ENCODE data around the gene SLC47A2. TPM values are rescaled to one million over a fixed set of nuclear protein-coding genes. Genes with fewer than 3 reads are reported as not detected.

Gene SLC47A2
- total and polyA plus RNA-seq, 2 of the 13 experiments (the other 11 are each of a cell fraction or from before 2014, with no cell fraction given), result 0.04 TPM; not detected in 1

DNA sequence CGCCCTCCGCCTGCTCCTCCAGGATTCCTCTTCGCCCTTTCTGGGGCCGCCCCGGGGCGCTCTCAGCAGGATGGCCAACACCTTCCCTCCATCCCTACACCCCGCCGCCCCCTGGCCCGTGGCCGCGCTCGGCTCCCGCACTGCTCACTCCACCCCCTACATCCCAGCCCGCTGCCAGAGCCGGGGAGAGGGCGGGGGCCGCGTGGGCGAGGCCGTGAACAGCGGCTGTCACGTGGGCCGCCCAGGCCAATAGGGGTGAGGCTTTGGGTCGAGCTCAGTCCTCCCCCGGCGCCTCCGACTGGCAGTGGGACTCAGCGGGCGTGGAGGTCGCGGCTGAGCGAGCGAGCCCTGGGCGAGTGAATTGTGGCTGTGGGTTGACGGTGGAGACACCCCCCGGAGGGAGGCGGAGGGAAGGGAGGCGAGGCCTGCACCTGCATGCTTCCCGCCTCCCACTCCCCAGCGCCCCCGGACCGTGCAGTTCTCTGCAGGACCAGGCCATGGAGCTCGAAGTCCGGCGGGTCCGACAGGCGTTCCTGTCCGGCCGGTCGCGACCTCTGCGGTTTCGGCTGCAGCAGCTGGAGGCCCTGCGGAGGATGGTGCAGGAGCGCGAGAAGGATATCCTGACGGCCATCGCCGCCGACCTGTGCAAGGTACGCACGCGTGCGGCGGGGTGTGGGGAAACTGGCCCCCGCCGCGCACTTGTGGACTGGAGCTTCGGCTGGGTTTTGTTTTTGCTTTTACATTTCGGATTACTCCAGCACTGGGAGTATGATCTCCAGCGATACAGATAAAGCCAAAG is 67.7 kb downstream of the SLC47A2 start, which contains the start of gene ALDH3A2 (continued):
- TF ChIP-seq ZMAT5 (CRISPR knock-in tag; IDR thresholded peaks at IDR 0.05; ENCODE audit: borderline replicate concordance, low read depth) (no peak), MATR3 (CRISPR knock-in tag; IDR thresholded peaks at IDR 0.05) (no peak), ZNF317 (CRISPR knock-in tag; IDR thresholded peaks at IDR 0.05) (peak; percentile 92), ZNF124 (CRISPR knock-in tag; IDR thresholded peaks at IDR 0.05) (peak; percentile 96; the same call in 1 of the 2 replicates), RFX3 (CRISPR knock-in tag; IDR thresholded peaks at IDR 0.05) (no peak), GMEB1 (CRISPR knock-in tag; IDR thresholded peaks at IDR 0.05; ENCODE audit: borderline replicate concordance) (no peak; the same call in 1 of the 2 replicates), STAG1 (CRISPR knock-in tag; IDR thresholded peaks at IDR 0.05) (peak; percentile 72), TMF1 (CRISPR knock-in tag; IDR thresholded peaks at IDR 0.05; ENCODE audit: low read depth) (no peak), HCFC1 (IDR thresholded peaks at IDR 0.05; ENCODE audit: low read depth, low read length) (no peak), ZMYM2 (CRISPR knock-in tag; IDR thresholded peaks at IDR 0.05) (peak; percentile 98), BHLHE40 (IDR thresholded peaks at IDR 0.05; ENCODE audit: low read length) (peak; percentile 53; the same call in 1 of the 2 replicates), MYNN (CRISPR knock-in tag; IDR thresholded peaks at IDR 0.05; ENCODE audit: low read depth) (no peak; the same call in none of the 2 replicates), SSRP1 (CRISPR knock-in tag; IDR thresholded peaks at IDR 0.05) (no peak), ADNP (CRISPR knock-in tag; IDR thresholded peaks at IDR 0.05) (no peak), SAP130 (CRISPR knock-in tag; IDR thresholded peaks at IDR 0.05; ENCODE audit: low read depth) (peak; percentile 98)
- TF ChIP-seq, protein P1, sequence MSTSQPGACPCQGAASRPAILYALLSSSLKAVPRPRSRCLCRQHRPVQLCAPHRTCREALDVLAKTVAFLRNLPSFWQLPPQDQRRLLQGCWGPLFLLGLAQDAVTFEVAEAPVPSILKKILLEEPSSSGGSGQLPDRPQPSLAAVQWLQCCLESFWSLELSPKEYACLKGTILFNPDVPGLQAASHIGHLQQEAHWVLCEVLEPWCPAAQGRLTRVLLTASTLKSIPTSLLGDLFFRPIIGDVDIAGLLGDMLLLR (CRISPR knock-in tag; IDR thresholded peaks at IDR 0.05), result peak; percentile 95
- TF ChIP-seq, protein P2, sequence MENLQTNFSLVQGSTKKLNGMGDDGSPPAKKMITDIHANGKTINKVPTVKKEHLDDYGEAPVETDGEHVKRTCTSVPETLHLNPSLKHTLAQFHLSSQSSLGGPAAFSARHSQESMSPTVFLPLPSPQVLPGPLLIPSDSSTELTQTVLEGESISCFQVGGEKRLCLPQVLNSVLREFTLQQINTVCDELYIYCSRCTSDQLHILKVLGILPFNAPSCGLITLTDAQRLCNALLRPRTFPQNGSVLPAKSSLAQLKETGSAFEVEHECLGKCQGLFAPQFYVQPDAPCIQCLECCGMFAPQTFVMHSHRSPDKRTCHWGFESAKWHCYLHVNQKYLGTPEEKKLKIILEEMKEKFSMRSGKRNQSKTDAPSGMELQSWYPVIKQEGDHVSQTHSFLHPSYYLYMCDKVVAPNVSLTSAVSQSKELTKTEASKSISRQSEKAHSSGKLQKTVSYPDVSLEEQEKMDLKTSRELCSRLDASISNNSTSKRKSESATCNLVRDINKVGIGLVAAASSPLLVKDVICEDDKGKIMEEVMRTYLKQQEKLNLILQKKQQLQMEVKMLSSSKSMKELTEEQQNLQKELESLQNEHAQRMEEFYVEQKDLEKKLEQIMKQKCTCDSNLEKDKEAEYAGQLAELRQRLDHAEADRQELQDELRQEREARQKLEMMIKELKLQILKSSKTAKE (CRISPR knock-in tag; IDR thresholded peaks at IDR 0.05; ENCODE audit: borderline replicate concordance), result peak; percentile 90
